Pancreas (tissue), 10 donors: ENCODE data around the gene CNN1. TPM values are rescaled to one million over a fixed set of nuclear protein-coding genes. Genes with fewer than 3 reads are reported as not detected.

Experiments used
- ATAC-seq, 4 donors: fragments of 200-7000 bp; cut with Tn5 transposase; one replicate each; pipeline versions ENCODE4 v1.8.0 to v1.9.1; 2020; ENCODE audit warnings: mild to moderate bottlenecking in 4 of 4, moderate library complexity in 4 of 4
- DNase-seq, 6 donors: peaks; one replicate each; pipeline ENCODE4 v3.0.0-alpha.2; 2020
- FAIRE-seq: peaks from 2 replicates; lab custom pipeline; 2012; peaks lifted over from hg19 to GRCh38; lab: Jason Lieb, UNC
- H3K27ac ChIP-seq, 4 donors: fragments of 200-600 bp; sonication (generic); 1 replicate in 3 of 4; 2 replicates in 1 of 4; pipeline versions ENCODE4 v1.5.0 to v1.8.0; 2020
- H3K27me3 ChIP-seq, 4 donors: fragments of 200-600 bp; one replicate each; pipeline ENCODE4 v1.8.0; 2021
- H3K36me3 ChIP-seq, 3 donors: fragments of 200-600 bp; sonication (generic) in 1 of 3; one replicate each; pipeline versions ENCODE4 v1.5.0 to v1.8.0; 2020 to 2021
- H3K4me1 ChIP-seq, 3 donors: fragments of 200-600 bp; one replicate each; pipeline ENCODE4 v1.8.0; 2021
- H3K4me3 ChIP-seq, 4 donors: fragments of 200-600 bp; sonication (generic) in 2 of 4; one replicate each; pipeline versions ENCODE4 v1.5.0 to v1.8.0; 2020 to 2021
- H3K9me3 ChIP-seq, 4 donors: fragments of 200-600 bp; one replicate each; pipeline ENCODE4 v1.8.0; 2021
- WGBS, 2 donors: extraction: QIAGEN DNeasy Blood & Tissue Kit; methylation state at CpG; one replicate each; pipeline ENCODE4 v1.1.7; 2013; 5-methylcytosine and 5-hydroxymethylcytosine counted together
- intact Hi-C, 3 donors: fragments of 100-400 bp; cut with DNase I; formaldehyde crosslinking; loops; one replicate each; pipeline versions ENCODE4 v1.11.1 to v1.14.2; 2022
- polyA plus RNA-seq, 2 donors: library from polyadenylated mRNA; stranded (reverse); fragments of 200-250 nt; gene quantifications; one replicate each; pipeline ENCODE4 v1.2.3, GENCODE V29; 2013
- total RNA-seq, 6 donors: library from RNA; stranded (reverse); fragmentation: NEBNext Ultra II Directional in 4 of 6; extraction: Animal tissue kit (Norgen Biotek cat#: 25700) in 4 of 6; gene quantifications; one replicate each; pipeline versions ENCODE4 v1.2.1 to v1.2.4, GENCODE V29; 2021 to 2023
- TF ChIP-seq, protein P1 (sequence below), 4 donors: fragments of 200-600 bp; sonication (generic) in 3 of 4; IDR thresholded peaks; one replicate each; pipeline versions ENCODE4 v1.5.0 to v1.8.0; 2021; ENCODE audit warnings: antibody characterized with exemption in 4 of 4
- donor health status: healthy with polysubstance abuse.
- donor health status: DM: no; HTN: no; CAD: no; lungs with moderate emphysema.
- donor health status: DM: no; HTN: no; CAD: no.
- donor health status: control.
- donor health status: control.
- donor health status: Bipolar disorder and iron deficiency.
- donor health status: DM: yes; HTN: yes; CAD: no.
- donor health status: DM: no; HTN: no; CAD: no.
- donor health status: DM: no; HTN: no; CAD: no.
- donor health status: DM: yes; HTN: yes; CAD: no.

The CNN1 gene
- total and polyA plus RNA-seq, 8 donors = 0.43 to 38.8 (median 3.0) TPM

- Histone ChIP-seq H3K27me3 (no peaks in the 10 kb centered on the region), H3K36me3 (no peaks in the 10 kb centered on the region), H3K4me1 (no peaks in the 10 kb centered on the region), H3K27ac (peak overlapping the region in 2 of 4 donors; percentile 50 to 58), H3K4me3 (peak overlapping the region in 2 of 4 donors; percentile 26 to 37), H3K9me3 (no peaks in the 10 kb centered on the region)
- TF ChIP-seq, protein P1, sequence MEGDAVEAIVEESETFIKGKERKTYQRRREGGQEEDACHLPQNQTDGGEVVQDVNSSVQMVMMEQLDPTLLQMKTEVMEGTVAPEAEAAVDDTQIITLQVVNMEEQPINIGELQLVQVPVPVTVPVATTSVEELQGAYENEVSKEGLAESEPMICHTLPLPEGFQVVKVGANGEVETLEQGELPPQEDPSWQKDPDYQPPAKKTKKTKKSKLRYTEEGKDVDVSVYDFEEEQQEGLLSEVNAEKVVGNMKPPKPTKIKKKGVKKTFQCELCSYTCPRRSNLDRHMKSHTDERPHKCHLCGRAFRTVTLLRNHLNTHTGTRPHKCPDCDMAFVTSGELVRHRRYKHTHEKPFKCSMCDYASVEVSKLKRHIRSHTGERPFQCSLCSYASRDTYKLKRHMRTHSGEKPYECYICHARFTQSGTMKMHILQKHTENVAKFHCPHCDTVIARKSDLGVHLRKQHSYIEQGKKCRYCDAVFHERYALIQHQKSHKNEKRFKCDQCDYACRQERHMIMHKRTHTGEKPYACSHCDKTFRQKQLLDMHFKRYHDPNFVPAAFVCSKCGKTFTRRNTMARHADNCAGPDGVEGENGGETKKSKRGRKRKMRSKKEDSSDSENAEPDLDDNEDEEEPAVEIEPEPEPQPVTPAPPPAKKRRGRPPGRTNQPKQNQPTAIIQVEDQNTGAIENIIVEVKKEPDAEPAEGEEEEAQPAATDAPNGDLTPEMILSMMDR (IDR thresholded peaks at IDR 0.05) = peak; percentile 84 to 95 (median 91)
- intact Hi-C loops = no loop called here
- DNase-seq = peak; percentile 81 to 98 (median 93)
- WGBS, 2 donors = 15% methylated on average over 50 to 54 of the region's 54 CpGs
- no peak for FAIRE-seq
- peak; percentile 92 to 94 (median 94) for ATAC-seq
Measured at GRCh38 chr19:11535792-11536595, 2.7 kb upstream of the CNN1 start.

- no peak overlapping the region for H3K4me3 ChIP-seq
- H3K27me3 ChIP-seq = no peaks in the 10 kb centered on the region
- intact Hi-C loops = no loop called here
- no peak for DNase-seq
- no peak for ATAC-seq
- WGBS, 2 donors = 12 to 13% methylated on average over 25 to 35 of the region's 36 CpGs
- no peak for FAIRE-seq
- H3K9me3 ChIP-seq = no peaks in the 10 kb centered on the region
- H3K36me3 ChIP-seq = no peaks in the 10 kb centered on the region
- H3K4me1 ChIP-seq = no peaks in the 10 kb centered on the region
- H3K27ac ChIP-seq = no peak overlapping the region
- TF ChIP-seq, protein P1 (IDR thresholded peaks at IDR 0.05) = no peak
Measured at GRCh38 chr19:11539495-11540365, 1.1 kb downstream of the CNN1 start.

GRCh38 chr19:11540645-11541044 lies 2.0 kb downstream of the CNN1 start:
- no peak for ATAC-seq
- Histone ChIP-seq H3K4me1 (no peaks in the 10 kb centered on the region), H3K27ac (no peak overlapping the region), H3K4me3 (no peak overlapping the region), H3K36me3 (no peaks in the 10 kb centered on the region), H3K27me3 (no peaks in the 10 kb centered on the region), H3K9me3 (no peaks in the 10 kb centered on the region)
- no peak for DNase-seq
- intact Hi-C loops = no loop called here
- 42 to 51% methylated on average over 5 of the region's 5 CpGs for WGBS, 2 donors
- TF ChIP-seq, protein P1 (IDR thresholded peaks at IDR 0.05) = no peak
- no peak for FAIRE-seq

DNA sequence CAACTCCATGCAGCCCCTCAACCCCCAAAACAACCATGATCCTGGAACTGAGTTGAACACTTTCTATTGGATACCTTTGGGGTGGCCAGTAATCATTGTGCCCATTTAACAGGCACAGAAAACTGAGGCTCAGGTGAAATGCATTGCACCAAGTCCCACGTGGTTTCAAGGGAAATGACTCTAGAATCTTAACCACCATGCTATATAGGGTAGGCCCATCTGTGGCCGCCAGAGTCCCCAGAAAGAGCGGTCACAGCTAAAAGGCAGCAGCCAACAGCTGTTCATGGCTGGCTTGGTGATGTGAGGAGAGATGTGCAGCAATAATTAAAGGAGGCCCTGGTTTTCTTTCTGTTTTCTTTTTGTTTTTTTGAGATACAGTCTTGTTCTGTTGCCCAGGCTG lies 2.6 kb downstream of the CNN1 start:
- Histone ChIP-seq H3K9me3 (no peaks in the 10 kb centered on the region), H3K36me3 (no peaks in the 10 kb centered on the region), H3K4me3 (no peak overlapping the region), H3K4me1 (no peaks in the 10 kb centered on the region), H3K27ac (no peak overlapping the region), H3K27me3 (no peaks in the 10 kb centered on the region)
- DNase-seq (no peak), FAIRE-seq (no peak), ATAC-seq (no peak)
- TF ChIP-seq, protein P1 (IDR thresholded peaks at IDR 0.05) = no peak
- intact Hi-C loops = no loop called here
- WGBS, 2 donors = 69 to 81% methylated on average over 3 of the region's 3 CpGs
